Measurements from ENCODE around the gene DPPA5. TPM values are rescaled to one million over a fixed set of nuclear protein-coding genes. Genes with fewer than 3 reads are reported as not detected.
"Not testable (repeated sequence)": the region's sequence is repeated elsewhere in the genome, so short reads cannot be mapped to it uniquely, and the experiment has no call there.

DPPA5 gene
- total RNA-seq, 1 experiment from 2014 or later = 0.97 TPM

- Histone ChIP-seq H3K4me3 (ENCODE audit: insufficient read depth, low read depth, low read length) (no peak overlapping the region), H3K36me3 (replicated peaks; ENCODE audit: control insufficient read depth, insufficient read depth, low read length) (no peaks in the 10 kb centered on the region), H3K27me3 (ENCODE audit: control insufficient read depth, insufficient read depth, low read length) (no peaks in the 10 kb centered on the region)
- DNase-seq = no peak
Observed at GRCh38 chr6:73341335-73341734, 12.7 kb downstream of the DPPA5 start.

- H3K36me3 ChIP-seq (replicated peaks; ENCODE audit: control insufficient read depth, insufficient read depth, low read length) = no peaks in the 10 kb centered on the region
- H3K4me3 ChIP-seq (ENCODE audit: insufficient read depth, low read depth, low read length) = no peak overlapping the region
- no peak for DNase-seq
- H3K27me3 ChIP-seq (ENCODE audit: control insufficient read depth, insufficient read depth, low read length) = no peaks in the 10 kb centered on the region
Observed at GRCh38 chr6:73340048-73340447, 14.0 kb downstream of the DPPA5 start.

- H3K4me3 ChIP-seq (ENCODE audit: insufficient read depth, low read depth, low read length) = no peak overlapping the region
- no peaks in the 10 kb centered on the region for H3K27me3 ChIP-seq (ENCODE audit: control insufficient read depth, insufficient read depth, low read length)
- DNase-seq = peak; percentile 60
- H3K36me3 ChIP-seq (replicated peaks; ENCODE audit: control insufficient read depth, insufficient read depth, low read length) = no peaks in the 10 kb centered on the region
Observed at GRCh38 chr6:73339340-73339739, 14.7 kb downstream of the DPPA5 start.

GRCh38 chr6:73329201-73329600, 24.9 kb downstream of the DPPA5 start:
- Histone ChIP-seq H3K36me3 (replicated peaks; ENCODE audit: control insufficient read depth, insufficient read depth, low read length) (no peaks in the 10 kb centered on the region), H3K27me3 (ENCODE audit: control insufficient read depth, insufficient read depth, low read length) (no peaks in the 10 kb centered on the region), H3K4me3 (ENCODE audit: insufficient read depth, low read depth, low read length) (no peak overlapping the region)
- no peak for DNase-seq

GRCh38 chr6:73328790-73329189, 25.3 kb downstream of the DPPA5 start:
- Histone ChIP-seq H3K36me3 (replicated peaks; ENCODE audit: control insufficient read depth, insufficient read depth, low read length) (no peaks in the 10 kb centered on the region), H3K27me3 (ENCODE audit: control insufficient read depth, insufficient read depth, low read length) (no peaks in the 10 kb centered on the region), H3K4me3 (ENCODE audit: insufficient read depth, low read depth, low read length) (no peak overlapping the region)
- no peak for DNase-seq

GRCh38 chr6:73325656-73326055, 28.4 kb downstream of the DPPA5 start:
- no peak for DNase-seq
- H3K27me3 ChIP-seq (ENCODE audit: control insufficient read depth, insufficient read depth, low read length) = no peaks in the 10 kb centered on the region
- H3K4me3 ChIP-seq (ENCODE audit: insufficient read depth, low read depth, low read length) = no peak overlapping the region
- no peaks in the 10 kb centered on the region for H3K36me3 ChIP-seq (replicated peaks; ENCODE audit: control insufficient read depth, insufficient read depth, low read length)

GRCh38 chr6:73323323-73323722, 30.8 kb downstream of the DPPA5 start:
- no peak overlapping the region for H3K4me3 ChIP-seq (ENCODE audit: insufficient read depth, low read depth, low read length)
- no peaks in the 10 kb centered on the region for H3K36me3 ChIP-seq (replicated peaks; ENCODE audit: control insufficient read depth, insufficient read depth, low read length)
- DNase-seq = no peak
- no peaks in the 10 kb centered on the region for H3K27me3 ChIP-seq (ENCODE audit: control insufficient read depth, insufficient read depth, low read length)

GRCh38 chr6:73314577-73315492, 39.2 kb downstream of the DPPA5 start:
- DNase-seq = peak; percentile 33
- Histone ChIP-seq H3K4me3 (ENCODE audit: insufficient read depth, low read depth, low read length) (peak overlapping the region; percentile 10; the same call in 1 of the 2 replicates), H3K27me3 (ENCODE audit: control insufficient read depth, insufficient read depth, low read length) (no peaks in the 10 kb centered on the region), H3K36me3 (replicated peaks; ENCODE audit: control insufficient read depth, insufficient read depth, low read length) (no peaks in the 10 kb centered on the region)

GRCh38 chr6:73310503-73310845, 43.6 kb downstream of the DPPA5 start:
- H3K36me3 ChIP-seq (replicated peaks; ENCODE audit: control insufficient read depth, insufficient read depth, low read length); DNase-seq: not testable (repeated sequence)

GRCh38 chr6:73309785-73310502, 44.1 kb downstream of the DPPA5 start:
- Histone ChIP-seq H3K27me3 (ENCODE audit: control insufficient read depth, insufficient read depth, low read length) (no peaks in the 10 kb centered on the region), H3K4me3 (ENCODE audit: insufficient read depth, low read depth, low read length) (peak overlapping the region; percentile 49), H3K36me3 (replicated peaks; ENCODE audit: control insufficient read depth, insufficient read depth, low read length) (no peaks in the 10 kb centered on the region)
- peak; percentile 82 for DNase-seq

More at GRCh38 chr6:73310503-73310845, 43.6 kb downstream of the DPPA5 start:
- H3K27me3 ChIP-seq (ENCODE audit: control insufficient read depth, insufficient read depth, low read length) = not testable (repeated sequence)
- H3K4me3 ChIP-seq (ENCODE audit: insufficient read depth, low read depth, low read length) = peak overlapping the region; percentile 49; the same call in 1 of the 2 replicates

- Histone ChIP-seq H3K27me3 (ENCODE audit: control insufficient read depth, insufficient read depth, low read length) (no peaks in the 10 kb centered on the region), H3K36me3 (replicated peaks; ENCODE audit: control insufficient read depth, insufficient read depth, low read length) (no peaks in the 10 kb centered on the region), H3K4me3 (ENCODE audit: insufficient read depth, low read depth, low read length) (peak overlapping the region; percentile 49)
- DNase-seq = no peak
Observed at GRCh38 chr6:73309535-73309784, 44.6 kb downstream of the DPPA5 start.

- peak; percentile 74 for DNase-seq
- H3K27me3 ChIP-seq (ENCODE audit: control insufficient read depth, insufficient read depth, low read length) = no peaks in the 10 kb centered on the region
- H3K36me3 ChIP-seq (replicated peaks; ENCODE audit: control insufficient read depth, insufficient read depth, low read length) = no peaks in the 10 kb centered on the region
- H3K4me3 ChIP-seq (ENCODE audit: insufficient read depth, low read depth, low read length) = peak overlapping the region; percentile 49
Observed at GRCh38 chr6:73308712-73309534, 45.2 kb downstream of the DPPA5 start.

GRCh38 chr6:73303773-73304172, 50.3 kb downstream of the DPPA5 start:
- DNase-seq; H3K4me3 ChIP-seq (ENCODE audit: insufficient read depth, low read depth, low read length); H3K36me3 ChIP-seq (replicated peaks; ENCODE audit: control insufficient read depth, insufficient read depth, low read length); H3K27me3 ChIP-seq (ENCODE audit: control insufficient read depth, insufficient read depth, low read length): not testable (repeated sequence)

All from H7 (cell line).